ENCODE data around the gene JSRP1. TPM values are rescaled to one million over a fixed set of nuclear protein-coding genes. Genes with fewer than 3 reads are reported as not detected.

JSRP1 gene
- total RNA-seq, 1 donor from 2014 or later = 0.49 TPM

GRCh38 chr19:2246801-2247361 lies 9.3 kb downstream of the JSRP1 start:
- no peak for DNase-seq (ENCODE audit: low spot score)

DNA sequence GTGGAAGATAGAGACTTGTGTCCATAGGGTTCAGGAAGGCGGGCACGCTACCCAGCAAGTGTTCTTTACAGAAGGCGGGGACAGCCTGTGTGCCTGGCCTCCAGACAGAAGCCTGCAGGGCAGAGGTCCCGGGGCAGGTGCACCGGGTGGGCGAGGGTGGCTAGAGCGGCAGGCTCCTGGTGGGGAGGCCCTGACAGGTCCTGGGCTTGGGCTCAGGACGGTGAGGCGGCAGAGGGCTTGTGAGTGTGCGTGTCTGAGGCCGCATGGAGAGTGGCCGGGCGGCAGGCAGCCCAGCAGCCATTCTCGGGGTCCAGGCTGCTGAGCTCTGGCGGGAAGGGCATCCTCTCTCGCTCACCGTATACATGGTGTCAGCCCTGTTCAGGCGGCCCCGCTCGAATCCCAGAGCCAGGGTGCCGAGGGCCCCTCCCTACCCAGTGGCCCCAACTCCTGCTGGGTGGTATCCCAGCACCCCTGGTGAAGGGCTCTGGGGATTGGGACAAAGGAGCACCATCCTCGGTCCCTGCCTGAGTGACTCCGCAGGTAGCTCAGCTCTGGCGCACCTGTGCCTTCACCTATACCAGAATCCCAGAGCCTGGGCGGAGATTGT lies 10.1 kb downstream of the JSRP1 start:
- no peak for DNase-seq (ENCODE audit: low spot score)

DNA sequence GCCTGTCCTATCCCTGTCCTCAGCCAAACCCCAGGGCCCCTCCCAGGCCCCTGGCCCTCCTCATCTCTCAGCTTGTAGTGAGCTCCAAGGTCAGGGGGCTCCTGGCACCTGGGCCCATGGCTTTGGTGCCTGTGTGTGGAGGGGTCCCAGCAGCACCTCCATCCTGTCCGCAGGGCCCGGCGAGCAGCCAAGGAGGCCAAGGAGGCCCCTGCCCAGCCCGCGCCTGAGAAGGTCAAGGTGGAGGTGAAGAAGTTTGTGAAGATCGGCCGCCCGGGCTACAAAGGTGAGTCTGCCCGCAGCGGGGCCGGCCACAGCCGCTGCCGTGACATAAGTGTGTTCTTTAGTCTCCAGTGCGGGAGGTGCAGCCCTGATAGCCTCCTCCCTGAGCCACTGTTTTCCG lies 10.9 kb downstream of the JSRP1 start:
- no peak for DNase-seq (ENCODE audit: low spot score)

DNA sequence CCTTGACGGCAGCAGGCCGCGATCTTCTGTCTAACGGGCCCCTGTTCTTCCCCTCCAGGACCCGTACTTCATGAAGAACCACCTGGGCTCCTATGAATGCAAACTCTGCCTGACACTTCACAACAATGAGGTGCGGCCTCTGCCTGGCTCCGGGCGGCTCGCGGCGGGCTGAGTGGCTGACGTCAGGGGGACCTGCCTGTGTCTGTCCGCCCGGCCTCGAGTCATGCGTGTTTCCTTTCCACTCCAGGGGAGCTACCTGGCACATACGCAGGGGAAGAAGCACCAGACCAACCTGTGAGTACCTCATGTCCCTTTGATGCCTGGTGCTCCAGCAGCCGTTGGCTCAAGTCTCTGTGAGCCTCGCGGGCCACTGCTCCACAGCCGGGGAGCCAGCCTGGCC lies 11.7 kb downstream of the JSRP1 start:
- DNase-seq (ENCODE audit: low spot score) = no peak

- DNase-seq (ENCODE audit: low spot score) = no peak
Measured at GRCh38 chr19:2244125-2244411, 12.1 kb downstream of the JSRP1 start.

GRCh38 chr19:2243274-2244124 lies 12.7 kb downstream of the JSRP1 start:
- DNase-seq (ENCODE audit: low spot score) = no peak

- DNase-seq (ENCODE audit: low spot score) = no peak
Measured at GRCh38 chr19:2242816-2243215, 13.4 kb downstream of the JSRP1 start.

- no peak for DNase-seq (ENCODE audit: low spot score)
Measured at GRCh38 chr19:2242092-2242537, 14.1 kb downstream of the JSRP1 start.

GRCh38 chr19:2240881-2241760 lies 15.1 kb downstream of the JSRP1 start:
- no peak for DNase-seq (ENCODE audit: low spot score)

GRCh38 chr19:2239771-2240770 lies 16.1 kb downstream of the JSRP1 start:
- no peak for DNase-seq (ENCODE audit: low spot score)

- DNase-seq (ENCODE audit: low spot score) = no peak
Measured at GRCh38 chr19:2239173-2239572, 17.0 kb downstream of the JSRP1 start.

DNA sequence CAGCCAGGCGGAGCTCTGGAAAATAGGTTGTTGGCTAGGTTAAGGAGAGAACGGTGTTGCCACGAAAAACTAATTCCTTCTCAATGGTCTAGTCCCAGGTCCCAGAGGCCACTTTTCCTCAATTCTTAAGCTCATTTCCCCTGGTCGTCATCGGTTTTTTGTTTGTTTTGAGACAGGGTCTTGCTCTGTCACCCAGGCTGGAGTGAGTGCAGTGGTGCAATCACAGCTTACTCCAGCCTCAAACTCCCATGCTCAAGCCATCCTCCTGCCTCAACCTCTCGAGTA lies 18.4 kb downstream of the JSRP1 start:
- no peak for DNase-seq (ENCODE audit: low spot score)

GRCh38 chr19:2237051-2237868 lies 19.0 kb downstream of the JSRP1 start:
- DNase-seq (ENCODE audit: low spot score) = no peak

DNA sequence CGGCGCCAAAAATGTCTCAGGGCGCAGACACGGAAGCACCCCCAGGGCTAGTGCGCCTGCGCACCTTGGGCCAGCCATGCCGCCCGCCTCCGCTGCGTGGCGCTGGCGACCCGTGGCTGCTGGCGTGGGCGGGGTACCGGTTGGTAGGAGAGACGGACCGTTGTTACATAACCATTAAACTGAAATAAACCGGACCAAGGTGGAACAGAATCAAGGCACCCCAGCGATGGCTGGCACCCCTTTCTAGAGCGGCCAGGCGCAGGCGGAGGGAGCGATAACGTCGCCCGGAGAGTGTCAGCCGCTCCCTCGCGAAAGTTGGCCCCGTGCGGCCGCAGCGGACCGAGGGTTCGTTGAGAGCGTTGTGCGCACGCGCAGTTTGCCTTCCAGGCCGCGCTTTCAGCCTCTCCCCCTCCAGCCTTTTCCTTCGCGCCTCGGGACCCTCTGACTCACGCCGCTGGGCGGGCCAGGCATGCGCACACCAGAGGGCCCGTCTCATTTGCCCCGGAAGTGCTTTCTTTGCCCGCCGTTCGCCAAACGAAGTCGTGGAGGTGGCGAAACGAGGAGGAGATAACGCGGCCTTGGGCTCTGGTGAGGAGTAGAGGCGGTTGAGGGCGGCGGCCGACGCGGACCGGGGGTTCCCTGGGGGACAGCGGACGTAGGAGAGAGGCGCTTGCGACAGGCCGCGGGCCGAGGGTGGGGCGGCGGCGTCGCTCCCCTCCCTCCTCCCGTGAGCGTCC lies 19.7 kb downstream of the JSRP1 start, which contains the start of the genes PLEKHJ1 and SF3A2:
TSS of gene PLEKHJ1 (minus strand) at position 16 of the 737 bp plus-strand sequence. CDS start 81 bp downstream, outside the sequence.
TSS of gene SF3A2 (plus strand) at position 511 of the 737 bp plus-strand sequence. CDS start 6,595 bp downstream, outside the sequence.
- DNase-seq (ENCODE audit: low spot score) = peak; percentile 98

DNA sequence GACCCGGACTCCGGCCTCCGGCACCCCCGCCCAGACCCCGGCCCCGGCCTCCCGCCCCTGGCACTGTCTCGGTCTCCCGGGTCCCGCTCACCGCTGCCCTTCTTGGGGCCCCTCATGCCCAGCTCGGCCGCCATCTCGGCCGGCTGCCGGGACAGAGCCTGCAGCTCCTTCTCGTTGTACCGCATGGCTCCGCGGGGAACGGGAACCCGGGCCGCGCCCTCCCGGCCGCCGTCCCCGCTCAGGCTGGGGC lies 20.2 kb downstream of the JSRP1 start:
- DNase-seq (ENCODE audit: low spot score) = no peak

DNA sequence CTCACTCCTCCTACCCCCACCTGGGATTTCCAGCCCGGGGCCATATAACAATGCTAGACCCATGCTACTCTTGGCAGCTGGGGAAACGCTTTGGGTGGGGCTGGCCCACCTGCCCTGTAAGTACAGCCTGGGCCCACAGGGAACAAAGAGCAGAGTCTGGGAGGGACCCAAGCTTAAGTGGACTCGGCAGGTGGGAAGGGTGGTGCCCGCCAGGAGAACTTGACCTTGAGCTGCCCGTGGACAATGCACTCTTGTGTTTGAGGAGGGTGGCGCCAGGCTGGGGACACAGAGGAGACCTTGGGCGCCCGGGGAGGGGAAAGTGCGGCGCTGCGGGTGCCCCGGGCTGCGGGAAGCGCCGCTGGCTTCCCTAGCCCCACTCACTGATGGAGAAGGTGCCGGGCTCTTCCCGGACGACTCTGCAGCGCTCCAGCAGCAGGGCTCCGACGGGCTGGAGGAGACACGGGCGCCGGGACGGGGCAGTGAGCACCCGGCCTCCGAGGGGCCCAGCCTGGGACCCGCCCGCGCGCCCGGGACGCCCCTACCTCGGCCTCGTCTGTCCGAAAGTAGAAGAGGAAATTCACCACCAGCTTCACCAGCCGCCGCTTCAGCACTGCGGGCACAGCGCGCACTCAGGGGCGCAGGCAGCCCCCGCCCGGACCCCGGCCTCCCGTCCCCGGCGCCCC lies 20.7 kb downstream of the JSRP1 start:
- DNase-seq (ENCODE audit: low spot score) = no peak

DNA sequence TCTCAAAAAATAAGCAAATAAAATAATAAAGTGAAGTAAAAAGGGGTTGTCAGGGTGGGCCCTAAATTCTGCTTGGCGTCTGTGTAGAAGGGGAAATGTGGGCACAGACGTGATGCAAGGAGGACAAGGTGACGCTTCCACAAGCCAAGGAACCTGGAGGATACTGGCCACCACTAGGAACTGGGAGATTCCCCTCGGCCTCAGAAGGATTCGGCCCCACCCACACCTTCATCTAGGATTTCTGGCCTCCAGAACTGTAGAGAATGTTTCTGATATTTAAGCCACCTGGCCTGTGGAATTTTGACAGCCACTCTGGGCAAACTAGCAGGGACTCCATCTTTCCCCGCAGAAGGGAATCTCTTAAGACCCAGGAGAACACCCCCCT lies 21.2 kb downstream of the JSRP1 start:
- DNase-seq (ENCODE audit: low spot score) = no peak

GRCh38 chr19:2233601-2234280 lies 22.5 kb downstream of the JSRP1 start:
- no peak for DNase-seq (ENCODE audit: low spot score)

All from ureter (tissue), 1 donor.